Peyer's patch (tissue), 4 donors: ENCODE measurements around the gene PRKAG3.

Experiments used
- POLR2A ChIP-seq, 2 donors: fragments of 450-650 bp; IDR thresholded peaks; one replicate each; pipeline ENCODE4 v1.5.1; 2017; ENCODE audit warnings: antibody characterized with exemption in 2 of 2, mild to moderate bottlenecking in 2 of 2, moderate library complexity in 2 of 2
- TF ChIP-seq, protein P1 (sequence below), 6 experiments: fragments of 450-650 bp in 4 of 6; fragments of 200-600 bp in 2 of 6; sonication (generic) in 1 of 6; IDR thresholded peaks; one replicate each; pipeline ENCODE4 v1.5.1; 2017 to 2019; ENCODE audit warnings: antibody characterized with exemption in 6 of 6, mild to moderate bottlenecking in 3 of 6, moderate library complexity in 1 of 6

DNA sequence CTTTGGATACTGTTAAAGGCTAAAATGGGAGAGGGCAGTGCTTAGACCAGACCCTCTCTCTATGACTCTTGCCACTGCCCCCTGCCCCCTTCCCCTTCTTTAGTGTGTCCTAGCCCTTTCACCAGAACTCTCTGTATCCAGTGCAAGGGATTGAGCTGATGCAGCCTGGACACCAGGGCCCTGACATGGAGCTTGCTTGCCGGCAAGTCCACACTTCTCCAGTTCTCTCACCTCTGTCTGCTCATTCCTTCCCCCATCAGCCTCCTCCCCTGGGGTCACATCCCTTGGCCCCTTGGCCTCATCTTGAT lies 26.5 kb upstream of the PRKAG3 start:
- TF ChIP-seq, protein P1, sequence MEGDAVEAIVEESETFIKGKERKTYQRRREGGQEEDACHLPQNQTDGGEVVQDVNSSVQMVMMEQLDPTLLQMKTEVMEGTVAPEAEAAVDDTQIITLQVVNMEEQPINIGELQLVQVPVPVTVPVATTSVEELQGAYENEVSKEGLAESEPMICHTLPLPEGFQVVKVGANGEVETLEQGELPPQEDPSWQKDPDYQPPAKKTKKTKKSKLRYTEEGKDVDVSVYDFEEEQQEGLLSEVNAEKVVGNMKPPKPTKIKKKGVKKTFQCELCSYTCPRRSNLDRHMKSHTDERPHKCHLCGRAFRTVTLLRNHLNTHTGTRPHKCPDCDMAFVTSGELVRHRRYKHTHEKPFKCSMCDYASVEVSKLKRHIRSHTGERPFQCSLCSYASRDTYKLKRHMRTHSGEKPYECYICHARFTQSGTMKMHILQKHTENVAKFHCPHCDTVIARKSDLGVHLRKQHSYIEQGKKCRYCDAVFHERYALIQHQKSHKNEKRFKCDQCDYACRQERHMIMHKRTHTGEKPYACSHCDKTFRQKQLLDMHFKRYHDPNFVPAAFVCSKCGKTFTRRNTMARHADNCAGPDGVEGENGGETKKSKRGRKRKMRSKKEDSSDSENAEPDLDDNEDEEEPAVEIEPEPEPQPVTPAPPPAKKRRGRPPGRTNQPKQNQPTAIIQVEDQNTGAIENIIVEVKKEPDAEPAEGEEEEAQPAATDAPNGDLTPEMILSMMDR (IDR thresholded peaks at IDR 0.05) = no peak
- TF ChIP-seq POLR2A (IDR thresholded peaks at IDR 0.05) = no peak
